GM19025 (cell line): ENCODE measurements around the gene LRP1.

ENCODE experiments used
- ATAC-seq: cut with Tn5 transposase; IDR thresholded peaks from one replicate; pipeline ENCODE4 v1.9.1; 2021; ENCODE audit warnings: mild to moderate bottlenecking, low read depth, moderate library complexity; ENCODE audit not compliant: unreplicated experiment

Gene LRP1

GRCh38 chr12:57131896-57132744 is 3.8 kb downstream of the LRP1 start:
- ATAC-seq, result no peak

- ATAC-seq, result no peak
Measured at GRCh38 chr12:57133013-57133569, 4.8 kb downstream of the LRP1 start.

- no peak for ATAC-seq
Measured at GRCh38 chr12:57133916-57134315, 5.6 kb downstream of the LRP1 start.

- ATAC-seq, result no peak
Measured at GRCh38 chr12:57134949-57135348, 6.7 kb downstream of the LRP1 start.

- ATAC-seq, result no peak
Measured at GRCh38 chr12:57135527-57136326, 7.4 kb downstream of the LRP1 start.

- ATAC-seq, result no peak
Measured at GRCh38 chr12:57138526-57139272, 10.4 kb downstream of the LRP1 start.

- ATAC-seq, result no peak
Measured at GRCh38 chr12:57139796-57140649, 11.7 kb downstream of the LRP1 start.

GRCh38 chr12:57141249-57141648 is 13.0 kb downstream of the LRP1 start:
- no peak for ATAC-seq

- no peak for ATAC-seq
Measured at GRCh38 chr12:57142121-57142520, 13.8 kb downstream of the LRP1 start.

GRCh38 chr12:57142727-57143126 is 14.4 kb downstream of the LRP1 start:
- no peak for ATAC-seq

- ATAC-seq, result no peak
Measured at GRCh38 chr12:57143454-57143853, 15.2 kb downstream of the LRP1 start.

GRCh38 chr12:57145460-57146059 is 17.3 kb downstream of the LRP1 start:
- no peak for ATAC-seq

GRCh38 chr12:57146092-57146491 is 17.8 kb downstream of the LRP1 start:
- no peak for ATAC-seq

GRCh38 chr12:57146961-57147944 is 19.0 kb downstream of the LRP1 start, which contains the start of gene LRP1-AS:
Gene LRP1-AS (minus strand): TSS chr12:57147619.
- no peak for ATAC-seq

GRCh38 chr12:57148469-57149244 is 20.4 kb downstream of the LRP1 start:
- no peak for ATAC-seq

- ATAC-seq, result no peak
Measured at GRCh38 chr12:57149245-57149900, 21.1 kb downstream of the LRP1 start.
